Muscle of back (tissue), 11 donors: Measurements from ENCODE around the gene PLPP2. TPM values are rescaled to one million over a fixed set of nuclear protein-coding genes. Genes with fewer than 3 reads are reported as not detected.

Experiments
- DNase-seq, 3 donors: peaks; one replicate each; pipeline versions ENCODE4 v3.0.0 to v3.0.0-alpha.2; 2013
- polyA plus RNA-seq, 10 donors: library from polyadenylated mRNA; unstranded; fragments of 120-200 nt; gene quantifications; one replicate each; pipeline ENCODE4 v1.2.1, GENCODE V29; 2013; ENCODE audit not compliant: insufficient read length in 10 of 10

PLPP2 gene
- polyA plus RNA-seq, 10 donors, result 0.04 to 0.84 (median 0.50) TPM

DNA sequence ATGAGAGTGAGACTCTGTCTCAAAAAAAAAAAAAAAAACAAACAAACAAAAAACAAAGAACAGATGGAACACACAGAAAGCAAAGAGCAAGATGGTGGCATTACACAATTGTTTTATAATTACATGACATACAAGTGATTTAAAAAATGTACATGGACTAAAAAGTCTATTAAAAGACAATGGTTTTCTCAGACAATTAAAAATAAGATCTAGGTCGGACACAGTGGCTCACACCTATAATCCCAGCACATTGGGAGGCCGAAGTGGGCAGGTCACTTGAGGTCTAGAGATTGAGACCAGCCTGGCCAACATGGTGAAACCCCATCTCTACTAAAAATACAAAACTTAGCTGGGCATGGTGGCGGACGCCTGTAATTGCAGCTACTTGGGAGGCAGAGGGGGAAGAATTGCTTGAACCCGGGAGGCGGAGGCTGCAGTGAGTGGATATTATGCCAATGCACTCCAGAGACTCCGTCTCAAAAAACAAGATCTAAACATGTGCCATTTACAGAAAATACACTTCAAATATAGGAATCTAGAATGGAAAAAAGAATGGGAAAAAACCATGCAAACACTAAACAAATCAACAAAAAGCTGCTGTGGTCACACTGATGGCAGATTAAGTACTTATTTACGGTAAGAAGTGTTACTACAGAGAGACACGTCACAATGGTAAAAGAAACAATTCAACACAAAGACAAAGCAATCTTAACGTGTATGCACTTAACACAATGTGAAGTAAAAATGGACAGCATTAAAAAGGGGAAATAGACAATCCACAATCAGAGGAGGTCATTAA is 26.7 kb upstream of the PLPP2 start:
- DNase-seq, result no peak

DNA sequence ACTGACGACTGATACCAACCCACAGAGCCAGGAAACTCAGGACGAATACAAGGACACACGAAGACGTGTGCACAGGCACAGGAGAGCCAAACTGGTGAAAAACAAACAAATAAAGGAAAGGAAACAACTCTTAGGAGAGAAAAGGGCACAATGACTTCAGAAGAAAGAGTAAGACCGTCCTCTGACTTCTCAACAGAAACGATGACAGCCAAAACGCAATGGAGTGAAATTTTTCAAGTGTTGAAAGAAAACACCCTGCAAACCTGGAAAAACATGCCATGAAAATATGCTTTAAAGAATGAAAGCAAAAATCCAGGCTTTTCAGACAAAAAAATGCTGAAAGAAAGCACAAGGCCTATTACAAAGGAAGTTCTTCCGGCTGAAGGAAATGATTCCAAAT is 24.6 kb upstream of the PLPP2 start:
- no peak for DNase-seq

DNA sequence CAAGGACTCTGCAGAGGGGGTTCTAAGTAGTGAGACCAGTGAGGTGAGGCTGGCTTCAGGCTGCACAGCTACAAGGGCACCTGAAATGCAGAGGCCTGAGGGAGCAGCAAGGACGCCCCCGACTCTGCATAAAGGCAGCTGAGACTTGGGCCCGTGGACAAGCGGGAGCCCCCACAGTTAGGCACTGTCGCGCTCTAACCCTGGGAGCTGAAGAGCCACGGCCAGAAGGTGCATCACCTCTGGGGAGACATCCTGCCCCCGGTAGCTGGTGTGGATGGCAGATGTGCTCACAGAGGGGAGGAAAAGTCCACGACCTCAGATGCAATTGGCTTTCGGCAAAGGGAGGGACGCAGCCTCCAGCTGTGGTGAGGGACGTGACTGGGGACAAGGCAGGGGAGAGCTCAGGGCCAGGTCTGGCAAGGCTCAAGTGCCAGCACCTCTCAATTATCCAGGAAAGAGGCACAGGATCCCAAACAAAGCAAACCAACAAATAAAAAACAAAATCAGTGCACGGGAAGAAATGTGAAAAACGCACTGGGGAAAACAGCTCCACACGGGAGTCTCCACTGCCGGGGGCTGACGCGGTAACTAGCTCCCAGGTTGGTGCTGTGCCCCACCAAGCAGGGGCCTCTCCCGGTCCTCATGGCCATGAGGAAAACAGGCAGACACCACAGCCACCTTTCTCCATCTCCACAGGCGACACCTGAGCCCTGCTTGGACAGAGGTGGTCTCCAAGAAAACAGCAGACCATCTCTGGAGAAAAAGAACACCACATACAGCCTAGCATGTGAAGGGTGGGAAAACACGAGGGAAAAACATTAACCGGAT is 23.0 kb upstream of the PLPP2 start:
- no peak for DNase-seq

DNA sequence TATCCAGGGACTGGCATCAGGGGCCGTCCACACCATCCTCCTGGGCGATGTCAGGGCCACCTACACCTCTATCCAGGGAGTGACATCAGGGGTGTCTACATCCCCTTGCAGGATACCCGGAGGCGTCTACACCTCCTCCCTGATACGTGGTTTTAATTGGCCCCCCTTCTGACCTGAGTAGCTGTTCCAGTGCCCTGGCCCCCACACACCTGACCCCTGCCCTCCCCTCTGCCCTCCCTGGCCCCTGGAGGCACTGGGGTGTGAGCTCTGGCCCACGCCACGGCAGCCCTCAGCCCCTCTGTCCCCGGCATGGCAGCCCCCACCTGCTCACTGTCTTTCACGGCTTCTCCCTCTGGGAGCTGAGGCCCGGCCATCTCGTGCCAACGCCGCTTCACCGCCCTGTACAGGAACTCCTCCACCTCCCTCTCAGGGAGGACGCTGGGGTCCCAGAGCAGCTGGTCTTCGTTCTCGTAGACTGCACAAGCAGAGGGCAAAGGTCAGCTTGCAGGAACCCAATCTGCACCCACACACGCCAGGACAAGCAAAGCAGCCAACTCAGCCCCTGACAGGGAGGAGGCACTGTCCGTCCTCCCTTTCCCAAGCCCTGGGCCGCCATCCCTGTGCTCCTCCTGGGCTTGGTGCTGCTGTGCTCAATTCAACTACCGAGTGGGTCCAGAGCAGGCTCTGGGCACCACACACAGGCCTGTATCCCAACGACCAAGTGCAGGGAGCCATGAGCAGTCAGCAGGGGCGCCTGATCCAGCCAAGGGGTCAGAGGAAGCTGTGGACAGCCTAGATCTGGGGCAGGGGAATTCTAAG is 22.2 kb upstream of the PLPP2 start:
- DNase-seq, result no peak

DNA sequence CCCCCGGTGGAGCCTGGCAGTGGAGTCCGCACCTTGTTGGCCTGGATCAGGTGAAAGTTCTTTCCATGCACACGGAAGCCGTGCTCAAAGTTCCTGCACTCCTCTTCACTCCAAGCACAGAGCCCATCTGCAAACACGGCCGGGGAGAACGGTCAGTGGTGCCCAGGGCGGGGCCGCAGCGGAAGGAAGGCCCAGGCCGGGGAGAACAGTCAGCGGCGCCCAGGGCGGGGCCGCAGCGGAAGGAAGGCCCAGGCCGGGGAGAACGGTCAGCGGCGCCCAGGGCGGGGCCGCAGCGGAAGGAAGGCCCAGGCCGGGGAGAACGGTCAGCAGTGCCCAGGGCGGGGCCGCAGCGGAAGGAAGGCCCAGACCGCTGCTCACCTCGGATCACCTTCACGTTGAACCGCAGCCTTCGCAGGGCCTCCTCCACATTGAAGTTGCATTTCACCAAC is 20.6 kb upstream of the PLPP2 start:
- DNase-seq, result no peak

DNA sequence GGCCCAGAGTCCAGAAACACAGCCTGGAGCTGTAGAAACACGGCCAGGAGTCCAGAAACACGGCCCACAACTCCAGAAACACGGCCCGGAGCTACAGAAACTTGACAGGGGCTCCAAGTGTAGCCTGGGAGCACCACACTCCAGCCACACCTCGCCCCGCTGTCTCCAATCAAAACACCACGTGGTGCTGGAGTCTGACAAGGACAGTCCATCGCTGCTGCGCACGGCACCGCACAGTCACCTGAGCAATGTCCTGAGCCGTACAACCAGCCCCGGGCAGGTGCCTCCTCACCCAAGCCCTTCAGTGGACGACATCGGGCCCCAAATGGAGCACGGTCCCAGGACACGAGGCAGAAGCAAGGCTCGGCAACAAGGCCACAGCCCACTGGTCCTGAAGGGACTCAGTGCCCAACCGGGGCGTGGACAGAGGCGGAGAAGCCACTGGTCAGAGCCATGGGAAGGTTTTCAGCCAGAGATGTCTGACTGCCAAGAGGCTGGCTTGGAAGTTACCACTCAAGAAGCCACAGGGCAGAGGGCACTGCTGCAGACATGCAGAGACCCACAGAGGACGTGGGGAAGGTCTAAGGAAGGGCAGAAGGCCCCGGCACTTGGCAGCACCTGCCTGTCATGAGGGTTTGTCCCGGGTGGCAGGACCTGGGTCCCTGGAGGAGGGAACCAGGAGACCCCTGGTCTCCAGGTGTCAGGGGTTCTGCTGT is 19.7 kb upstream of the PLPP2 start:
- DNase-seq, result no peak

DNA sequence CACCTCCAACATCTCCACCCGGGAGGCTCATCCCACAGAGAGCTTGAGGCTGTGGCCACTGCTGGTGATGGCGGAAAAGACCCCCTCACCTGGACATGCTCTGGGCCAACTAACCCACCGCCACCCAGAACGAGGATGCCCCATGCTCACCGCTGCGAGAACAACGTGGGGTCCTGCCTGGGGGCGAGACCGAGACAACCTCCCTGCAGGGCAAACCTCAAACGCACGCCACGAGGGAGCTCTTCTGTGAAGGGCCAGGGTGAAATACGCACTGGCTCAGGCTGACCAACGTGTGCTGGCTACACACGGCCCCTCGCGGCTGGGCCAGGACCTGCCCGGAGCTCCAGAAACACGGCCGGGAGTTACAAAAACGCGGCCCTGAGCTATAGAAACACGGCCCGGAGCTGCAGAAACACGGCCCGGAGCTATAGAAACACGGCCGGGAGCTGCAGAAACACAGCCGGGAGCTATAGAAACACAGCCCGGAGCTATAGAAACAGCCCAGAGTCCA is 19.0 kb upstream of the PLPP2 start:
- DNase-seq, result peak in 1 of 3 donors; percentile 53

DNA sequence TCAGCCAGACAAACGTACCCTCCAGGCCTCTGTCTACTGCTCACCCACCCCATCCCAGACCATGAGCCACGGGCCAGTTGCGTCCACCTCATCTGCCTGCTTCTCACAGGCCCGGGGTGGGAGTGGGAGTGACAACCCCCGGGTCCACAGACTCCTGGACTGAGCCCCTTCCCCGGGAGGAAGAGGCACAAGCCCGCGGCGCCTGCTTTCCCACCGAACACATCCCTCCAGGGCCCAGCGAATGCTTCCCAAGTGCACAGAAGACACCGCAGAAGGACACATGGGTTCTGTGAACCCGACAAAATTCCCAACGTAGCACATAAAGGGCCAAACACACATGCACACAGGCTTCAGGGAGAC is 18.0 kb upstream of the PLPP2 start:
- DNase-seq, result no peak

DNA sequence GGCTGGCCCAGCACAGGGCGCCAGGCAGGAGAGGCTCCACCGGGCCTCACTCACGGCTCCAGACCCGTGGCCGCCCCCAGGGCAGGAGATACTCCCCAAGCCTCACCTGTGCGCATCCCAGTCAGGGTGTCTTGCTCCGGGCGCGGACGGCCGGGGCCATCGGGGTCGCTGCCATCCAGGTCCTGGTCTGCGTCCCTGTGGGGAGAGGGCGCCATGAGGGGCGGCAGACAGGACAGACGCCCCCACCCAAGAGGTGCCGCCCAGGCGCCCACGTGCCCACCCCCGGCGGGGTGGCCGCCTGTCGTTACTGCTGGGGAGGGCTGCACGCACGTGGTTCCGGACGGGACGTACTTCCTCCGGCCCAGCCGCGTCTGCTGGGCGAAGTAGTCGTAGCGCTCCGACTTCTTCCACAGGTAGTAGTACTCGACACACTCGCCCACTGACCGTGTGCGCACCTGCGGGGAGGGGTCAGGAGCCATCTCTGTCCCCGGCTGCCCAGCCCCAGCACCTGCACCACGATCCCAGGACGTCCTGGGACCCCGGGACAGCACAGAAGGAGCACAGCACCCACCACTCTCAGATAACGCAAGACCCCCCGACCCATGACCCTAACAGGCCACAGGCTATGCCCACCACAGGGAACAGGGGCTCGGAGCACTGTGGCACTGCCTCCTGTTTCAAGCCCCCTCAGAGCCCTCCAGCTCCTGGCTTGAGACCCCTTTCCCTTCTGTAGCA is 17.4 kb upstream of the PLPP2 start:
- no peak for DNase-seq

DNA sequence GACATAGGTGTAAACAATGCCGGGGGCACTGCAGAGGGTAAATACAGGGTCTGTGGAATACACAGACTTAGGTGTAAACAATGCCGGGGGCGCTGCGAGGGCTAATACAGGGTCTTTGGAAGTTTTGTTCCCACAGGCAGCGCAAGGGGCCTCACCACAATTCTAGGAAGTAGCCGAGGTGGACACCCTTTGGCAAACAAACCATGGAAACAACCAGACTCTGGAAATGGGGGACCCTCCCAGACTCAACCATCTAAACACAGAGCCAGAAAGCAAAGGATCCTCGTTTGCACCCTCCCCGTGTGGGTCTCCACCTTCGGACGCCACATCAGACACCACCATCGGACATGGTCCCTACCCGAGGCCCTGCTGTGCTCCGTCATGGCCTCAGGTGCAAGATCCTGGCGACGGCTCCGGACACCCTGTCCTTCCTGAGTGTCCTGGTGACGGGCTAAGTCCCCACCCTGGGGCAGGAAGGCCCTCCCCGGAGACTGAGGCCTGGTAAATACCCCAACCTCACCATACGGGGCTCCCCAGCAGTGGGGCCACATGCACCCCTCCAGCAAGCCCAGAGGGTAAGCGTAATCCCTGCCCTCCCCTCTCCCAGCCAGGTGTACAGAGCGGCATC is 16.7 kb upstream of the PLPP2 start:
- no peak for DNase-seq

DNA sequence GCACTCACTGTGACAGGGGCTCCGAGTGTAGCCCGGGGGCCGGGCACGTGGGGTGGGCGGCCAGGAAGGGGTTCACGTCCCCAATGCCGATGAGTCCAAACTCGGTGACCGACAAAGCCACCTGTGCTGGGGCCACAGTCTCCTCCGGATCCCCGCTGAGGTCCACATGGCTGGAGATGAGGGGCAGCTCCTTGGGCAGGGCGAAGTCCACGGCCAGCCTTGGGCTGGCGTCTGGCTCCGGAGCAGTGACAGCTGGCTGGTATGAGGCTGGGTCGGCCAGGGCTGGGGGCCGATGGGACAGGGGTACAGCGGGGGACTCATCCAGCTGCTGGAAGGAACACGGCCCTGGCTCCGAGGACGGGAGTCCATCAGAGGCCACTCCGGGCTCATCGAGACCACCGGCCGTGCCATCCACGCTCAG is 15.9 kb upstream of the PLPP2 start:
- DNase-seq, result no peak

DNA sequence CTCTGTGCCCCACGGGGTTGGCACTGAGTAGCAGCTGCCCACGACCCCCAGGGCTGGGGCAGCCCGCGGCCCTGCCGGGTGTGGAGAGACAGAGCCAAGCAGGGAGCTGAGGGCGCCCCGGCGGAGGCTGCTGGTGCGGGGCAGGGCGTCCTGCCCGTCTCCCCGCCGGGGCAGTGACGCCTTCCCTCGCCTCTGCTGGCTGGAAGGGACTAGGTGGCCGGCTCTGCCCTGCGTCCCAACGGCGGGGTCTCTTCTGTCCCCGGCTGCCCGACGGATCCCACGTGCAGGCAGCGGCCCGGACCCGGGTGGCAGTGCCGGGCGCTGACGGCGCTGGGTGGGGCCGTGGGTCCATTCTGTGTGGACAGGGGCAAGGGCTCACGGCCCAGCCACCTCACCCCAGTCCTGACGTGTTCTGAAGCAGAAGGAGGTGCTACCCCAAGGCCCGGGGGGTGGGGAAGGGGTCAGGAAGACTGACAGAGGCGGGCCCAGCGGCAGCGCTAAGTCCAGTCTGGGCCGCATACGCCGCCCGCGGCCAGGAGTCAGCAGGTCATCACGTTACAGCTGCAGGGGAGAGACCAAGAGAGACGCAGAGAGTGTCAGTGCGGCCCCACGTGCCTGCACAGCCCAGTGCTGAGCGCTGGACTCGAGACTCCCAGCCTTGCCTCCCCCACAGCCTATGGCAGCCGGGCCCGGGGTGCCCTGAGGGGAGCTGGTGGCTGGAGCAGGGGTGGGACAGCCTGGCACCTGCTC is 15.1 kb upstream of the PLPP2 start:
- no peak for DNase-seq

DNA sequence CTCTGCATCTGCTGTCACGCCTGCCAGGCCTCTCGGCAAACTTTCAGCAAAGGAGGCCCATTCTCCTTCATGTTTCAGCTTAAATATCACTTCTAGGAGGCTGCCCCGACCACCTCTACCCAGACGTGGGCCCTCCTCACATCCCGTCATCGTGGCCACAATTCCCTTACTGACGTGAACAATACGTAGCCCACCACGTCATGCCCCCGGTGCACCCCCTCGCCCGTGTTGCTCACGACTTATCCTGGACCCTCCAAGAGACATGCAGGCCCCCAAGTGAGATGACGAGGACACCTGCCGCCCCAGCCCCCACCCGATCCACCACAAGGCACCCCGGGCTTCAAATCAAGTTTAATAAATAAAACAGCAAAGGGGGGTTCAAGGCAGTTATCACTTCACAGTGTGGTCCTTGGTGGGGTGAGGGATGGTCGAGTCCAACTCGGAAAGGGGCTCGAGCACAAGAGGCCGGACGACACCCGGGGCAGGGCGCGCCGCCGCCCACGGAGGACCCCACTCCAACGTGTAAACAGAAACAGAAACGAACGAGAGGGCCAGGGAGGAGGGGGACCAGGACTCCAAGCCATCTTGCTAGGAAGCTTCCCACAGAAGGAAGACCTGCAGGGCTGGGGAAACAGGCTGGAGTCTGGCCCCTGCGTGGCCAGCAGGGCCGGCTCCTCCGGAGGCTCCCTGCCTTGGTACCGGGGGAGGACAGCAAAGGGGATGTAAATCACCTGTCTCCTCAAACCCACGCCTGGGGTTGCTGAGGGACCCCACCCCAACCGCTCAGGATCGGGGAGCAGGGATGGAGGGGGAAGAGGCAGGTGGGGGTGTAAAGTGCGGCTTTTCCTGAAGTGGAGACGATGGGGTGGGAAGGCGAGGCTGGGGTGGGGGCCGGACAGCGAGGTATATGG is 14.3 kb upstream of the PLPP2 start:
- DNase-seq, result no peak

DNA sequence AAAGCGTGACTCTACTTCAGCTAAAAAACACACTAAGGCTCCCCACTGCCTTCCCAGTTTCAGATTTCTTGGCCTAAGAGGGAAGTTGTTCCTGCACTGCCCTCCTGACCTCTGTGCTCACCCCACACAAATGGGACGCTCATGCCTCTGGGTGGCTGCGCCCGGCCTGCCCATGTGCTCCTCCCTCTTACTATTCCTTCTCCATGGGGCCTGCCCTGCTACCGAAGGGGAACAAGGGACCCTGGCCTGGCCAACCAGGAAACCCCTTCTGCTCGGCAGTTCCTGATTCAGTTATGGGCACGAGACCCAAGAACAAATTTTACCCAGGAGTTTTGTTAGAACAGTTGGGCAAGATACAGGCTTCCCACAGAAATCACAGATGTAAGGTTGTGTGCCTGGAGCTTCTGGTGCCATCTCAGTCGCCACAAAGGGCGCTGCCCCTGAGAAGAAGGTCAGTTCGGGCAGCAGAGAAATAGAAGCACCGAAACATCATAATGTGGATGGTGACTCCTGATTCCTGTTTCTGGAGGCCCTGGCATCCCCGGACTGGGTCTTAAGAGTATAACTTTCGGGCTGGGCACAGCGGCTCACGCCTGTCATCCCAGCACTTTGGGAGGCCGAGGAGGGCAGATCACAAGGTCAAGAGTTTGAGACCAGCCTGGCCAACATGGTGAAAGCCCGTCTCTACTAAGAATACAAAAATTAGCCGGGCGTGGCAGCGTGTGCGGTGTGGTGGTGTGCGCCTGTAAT is 5.4 kb upstream of the PLPP2 start:
- DNase-seq, result no peak

DNA sequence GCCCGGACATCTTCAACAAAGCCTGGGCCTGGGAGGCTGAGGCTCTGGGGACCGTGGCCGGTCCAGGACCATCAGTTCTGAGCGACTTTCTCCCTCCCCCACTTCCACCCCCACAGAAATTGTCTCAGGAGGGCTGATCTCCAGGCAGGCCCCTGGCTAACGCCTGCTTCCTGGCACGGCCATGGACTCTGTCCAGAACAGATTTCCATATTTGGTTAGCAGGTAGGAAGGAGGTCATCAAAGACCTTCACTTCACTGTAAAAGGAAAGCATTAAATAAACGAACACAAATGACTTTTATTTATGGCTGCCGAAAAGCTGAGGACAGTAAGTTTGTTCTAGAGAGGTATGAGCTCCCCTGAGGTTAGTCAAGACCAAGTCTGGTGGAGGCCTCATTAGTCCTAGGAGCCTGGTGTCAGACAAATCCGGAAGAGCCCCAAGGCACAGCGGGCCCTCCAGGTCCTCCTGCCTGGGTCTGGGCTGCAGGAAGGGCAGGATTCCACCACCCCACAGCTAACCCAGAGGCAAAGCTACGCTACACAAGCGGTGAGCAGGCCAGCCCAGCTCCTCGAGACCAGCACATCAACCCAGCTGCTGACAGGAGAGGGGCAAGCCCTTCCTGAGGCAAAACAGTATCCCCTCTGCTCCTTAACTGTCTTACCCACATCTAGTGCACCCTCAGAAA is 4.6 kb upstream of the PLPP2 start:
- DNase-seq, result no peak

DNA sequence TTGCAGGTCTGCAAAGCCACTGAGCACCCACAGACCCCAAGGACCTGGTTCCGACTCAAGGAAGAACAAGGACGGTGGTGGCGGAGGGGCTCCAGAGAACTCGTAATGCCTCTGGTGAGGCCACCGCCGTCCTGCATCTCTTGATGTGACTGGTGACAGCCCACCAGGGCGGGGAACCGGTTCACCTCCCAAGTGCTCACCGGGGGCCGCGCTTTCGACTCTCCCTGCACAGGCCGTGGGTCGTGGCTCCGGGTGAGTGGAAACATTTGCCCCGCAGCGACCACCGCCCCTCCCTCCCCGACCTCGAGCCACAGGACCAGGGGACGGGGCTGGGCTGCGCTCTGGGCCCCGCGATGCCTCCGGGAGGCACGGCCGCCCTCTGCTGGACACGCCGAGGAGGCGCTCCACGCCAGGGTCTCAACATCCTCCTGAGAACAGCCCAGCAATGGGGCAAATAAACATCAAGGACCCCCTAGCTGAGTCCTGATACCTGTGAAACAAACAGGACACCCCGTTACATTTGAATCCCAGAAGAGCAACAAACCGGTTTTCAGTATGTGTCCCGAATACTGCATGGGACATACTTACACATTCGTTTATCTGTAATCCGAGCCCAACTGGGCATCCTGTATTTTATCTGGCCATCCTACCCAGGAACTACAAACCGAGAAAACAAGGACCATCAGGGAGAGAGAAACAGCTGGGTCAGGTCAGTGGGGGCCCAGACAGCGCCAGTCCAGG is 3.9 kb upstream of the PLPP2 start:
- DNase-seq, result peak in 1 of 3 donors; percentile 35
